Epithelial cell of proximal tubule (primary cell): ENCODE measurements around the gene EGFR. TPM values are rescaled to one million over a fixed set of nuclear protein-coding genes. Genes with fewer than 3 reads are reported as not detected.
"Not testable (repeated sequence)": the region's sequence is repeated elsewhere in the genome, so short reads cannot be mapped to it uniquely, and the experiment has no call there.

Experiments used
- DNase-seq: peaks from one replicate; pipeline ENCODE4 v3.0.0-alpha.2; 2011; ENCODE audit warnings: low read depth
- H3K4me3 ChIP-seq: 2 replicates; pipeline ENCODE4 v1.5.1; 2011; ENCODE audit warnings: low read depth, mild to moderate bottlenecking, low read length
- CTCF ChIP-seq: conservative IDR thresholded peaks from 2 replicates; pipeline ENCODE4 v1.5.1; 2012; ENCODE audit warnings: low read depth, mild to moderate bottlenecking, low read length
- total RNA-seq: library from RNA; depleted of rRNA; stranded (reverse); fragments of >200 nt; gene quantifications from 2 replicates; pipeline ENCODE4 v1.2.3, GENCODE V29; 2015

EGFR gene
- total RNA-seq, 1 donor from 2014 or later, result 48.1 TPM

GRCh38 chr7:55033236-55033846, 14.5 kb downstream of the EGFR start:
- no peak overlapping the region for H3K4me3 ChIP-seq
- TF ChIP-seq CTCF, result no peak

GRCh38 chr7:55034776-55035175, 16.0 kb downstream of the EGFR start:
- DNase-seq, result no peak
- no peak overlapping the region for H3K4me3 ChIP-seq
- TF ChIP-seq CTCF, result no peak

More at GRCh38 chr7:55033236-55033846, 14.5 kb downstream of the EGFR start:
- DNase-seq, result no peak

DNA sequence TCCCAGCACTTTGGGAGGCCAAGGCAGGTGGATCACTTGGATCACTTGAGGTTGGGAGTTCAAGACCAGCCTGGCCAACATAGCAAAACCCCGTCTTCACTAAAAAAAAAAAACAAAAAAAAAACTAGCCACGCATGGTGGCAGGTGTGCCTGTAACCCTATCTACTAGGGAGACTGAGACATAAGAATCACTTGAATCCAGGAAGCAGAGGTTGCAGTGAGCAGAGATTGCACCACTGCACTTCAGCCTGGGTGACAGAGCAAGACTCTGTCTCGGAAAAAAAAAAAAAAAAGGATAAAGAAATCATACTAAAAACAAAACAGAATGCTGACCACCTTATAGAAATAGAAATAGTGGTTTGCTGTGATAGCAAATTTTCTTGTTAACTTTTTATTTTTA, 16.6 kb downstream of the EGFR start:
- DNase-seq, H3K4me3 ChIP-seq: not testable (repeated sequence)

GRCh38 chr7:55036950-55037736, 18.3 kb downstream of the EGFR start:
- no peak for DNase-seq
- no peak overlapping the region for H3K4me3 ChIP-seq
- no peak for TF ChIP-seq CTCF

GRCh38 chr7:55043691-55044370, 25.0 kb downstream of the EGFR start:
- no peak for TF ChIP-seq CTCF
- no peak overlapping the region for H3K4me3 ChIP-seq
- DNase-seq, result no peak

DNA sequence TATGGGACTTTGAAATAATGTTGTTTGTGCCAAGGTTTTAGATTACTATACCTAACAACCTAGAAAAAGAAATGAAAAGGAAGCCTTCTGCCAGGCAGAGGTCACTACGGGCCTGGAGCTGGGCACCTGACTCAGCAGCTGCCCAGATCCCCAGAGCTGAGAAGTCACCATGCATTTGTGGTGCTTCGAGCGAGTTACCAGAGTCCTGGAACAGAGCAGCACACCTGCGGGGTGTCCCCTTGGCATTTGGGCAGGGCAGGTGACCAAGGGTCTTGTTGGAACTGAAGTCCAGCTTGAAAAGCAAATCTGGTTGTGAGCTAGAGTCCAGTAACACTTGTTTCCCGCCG, 25.5 kb downstream of the EGFR start:
- H3K4me3 ChIP-seq, result no peak overlapping the region
- no peak for TF ChIP-seq CTCF
- DNase-seq, result no peak

DNA sequence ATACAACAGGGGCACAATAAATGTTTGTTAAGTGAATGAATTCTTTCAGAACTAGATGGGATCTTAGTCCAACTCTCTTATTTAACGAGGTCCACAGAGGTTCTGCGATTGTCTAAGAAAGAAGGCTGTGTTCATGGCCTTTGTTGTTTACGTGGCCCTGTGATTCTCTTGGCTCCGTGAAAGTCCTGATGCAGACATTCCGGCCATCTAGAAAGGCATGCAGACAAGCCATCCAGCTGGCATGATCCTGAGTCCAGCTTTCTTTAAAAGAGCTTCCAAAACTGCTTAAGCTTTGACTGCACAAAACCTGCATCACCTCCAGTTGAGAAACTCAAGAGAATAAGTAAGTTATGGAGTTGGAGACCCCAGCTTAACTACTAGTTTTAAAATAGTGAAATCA, 26.0 kb downstream of the EGFR start:
- no peak overlapping the region for H3K4me3 ChIP-seq
- no peak for TF ChIP-seq CTCF
- DNase-seq, result no peak
